ENCODE measurements around the gene MYO7A.

GRCh38 chr11:77167791-77168190 lies 39.7 kb downstream of the MYO7A start:
- TF ChIP-seq CTCF (IDR thresholded peaks at IDR 0.05; ENCODE audit: borderline replicate concordance, extremely low read depth, low read length, poor library complexity, severe bottlenecking) (no peak), EZH2 (IDR thresholded peaks at IDR 0.05; ENCODE audit: borderline replicate concordance, low read depth, low read length, severe bottlenecking) (no peak)

All from DND-41 (cell line).